HepG2 (cell line): ENCODE results near the gene JPT2. TPM values are rescaled to one million over a fixed set of nuclear protein-coding genes. Genes with fewer than 3 reads are reported as not detected.

Experiments
- ATAC-seq: fragments of 200-7000 bp; cut with Tn5 transposase; 3 replicates; pipeline ENCODE4 v1.9.1; 2020; ENCODE audit warnings: mild to moderate bottlenecking, moderate library complexity
- BruUV-seq: library from RNA; stranded (reverse); fragments of 400-500 nt; replicated peaks from 2 replicates; lab custom pipeline; 2021; lab: Mats Ljungman, UMichigan
- CTCF ChIA-PET: fragments of 300-600 bp; formaldehyde crosslinking; extraction: SDS; loops from one replicate; lab custom pipeline; 2021; ENCODE audit warnings: low total read pairs, inconsistent platforms, low intra/inter-chr PET ratio; lab: Yijun Ruan, JAX
- POLR2A ChIA-PET: fragments of 350-600 bp; sonication (Branson Sonifier 250); formaldehyde crosslinking; loops from one replicate; lab custom pipeline; 2020; ENCODE audit warnings: antibody characterized with exemption, inconsistent platforms; lab: Yijun Ruan, JAX
- DNase-seq: peaks from one replicate; pipeline ENCODE4 v3.0.0-alpha.2; 2015; ENCODE audit warnings: low spot score
- FAIRE-seq: peaks from 3 replicates; lab custom pipeline; 2011; peaks lifted over from hg19 to GRCh38; lab: Jason Lieb, UNC
- H2AFZ ChIP-seq: one replicate; pipeline ENCODE4 v1.6.1; 2011; ENCODE audit warnings: low read length, inconsistent platforms
- H3K27ac ChIP-seq: fragments of 300-600 bp; 3 replicates; pipeline ENCODE4 v1.8.0; 2011; ENCODE audit warnings: mixed run types, mild to moderate bottlenecking, mixed read lengths, low read length, inconsistent platforms; ENCODE audit not compliant: insufficient read depth; ENCODE audit errors: extremely low read length
- H3K27me3 ChIP-seq, 2 experiments: fragments of 200-600 bp in 1 of 2; 2 replicates in 1 of 2; 3 replicates in 1 of 2; pipeline versions ENCODE4 v1.6.0 to v1.8.0; 2011; ENCODE audit warnings: low read length in 2 of 2, mild to moderate bottlenecking in 2 of 2, moderate library complexity in 2 of 2, inconsistent platforms in 1 of 2; ENCODE audit not compliant: insufficient read depth in 2 of 2, control insufficient read depth in 1 of 2
- H3K36me3 ChIP-seq, 2 experiments: fragments of 200-600 bp in 1 of 2; replicated peaks in 1 of 2; 2 replicates in 1 of 2; 3 replicates in 1 of 2; pipeline versions ENCODE4 v1.5.1 to v1.8.0; 2011; ENCODE audit warnings: low read length in 2 of 2, inconsistent platforms in 1 of 2; ENCODE audit not compliant: insufficient read depth in 2 of 2, control insufficient read depth in 1 of 2
- H3K4me1 ChIP-seq: 2 replicates; pipeline ENCODE4 v1.5.1; 2012; ENCODE audit warnings: low read length, inconsistent platforms; ENCODE audit not compliant: insufficient read depth
- H3K4me2 ChIP-seq: 2 replicates; pipeline ENCODE4 v1.6.0; 2011; ENCODE audit warnings: low read depth, low read length, inconsistent platforms
- H3K4me3 ChIP-seq, 3 experiments: fragments of 200-600 bp in 1 of 3; sonication (generic), shearing (Covaris generic) in 1 of 3; replicated peaks in 1 of 3; 2 replicates each; pipeline ENCODE4 v1.5.1; 2011 to 2016; ENCODE audit warnings: low read length in 3 of 3, inconsistent platforms in 2 of 3, low read depth in 2 of 3, mild to moderate bottlenecking in 2 of 3, control low read depth in 1 of 3, mixed read lengths in 1 of 3; ENCODE audit not compliant: insufficient read depth in 1 of 3
- H3K79me2 ChIP-seq: one replicate; pipeline ENCODE4 v1.6.1; 2011; ENCODE audit warnings: low read length, inconsistent platforms; ENCODE audit not compliant: insufficient read depth
- H3K9ac ChIP-seq: 2 replicates; pipeline ENCODE4 v1.6.0; 2011; ENCODE audit warnings: mild to moderate bottlenecking, low read depth, low read length, inconsistent platforms; ENCODE audit not compliant: insufficient read depth
- H3K9me3 ChIP-seq: 2 replicates; pipeline ENCODE4 v1.5.1; 2012; ENCODE audit warnings: mild to moderate bottlenecking, low read length
- H4K20me1 ChIP-seq: 2 replicates; pipeline ENCODE4 v1.6.0; 2011; ENCODE audit warnings: inconsistent platforms, mild to moderate bottlenecking, low read length, moderate library complexity; ENCODE audit not compliant: insufficient read depth
- ATF7-NPFF ChIP-seq: sonication (generic); formaldehyde crosslinking; IDR thresholded peaks from 2 replicates; pipeline ENCODE4 v1.8.1; 2023; ENCODE audit warnings: mild to moderate bottlenecking, low read depth, missing genetic modification reagents, moderate library complexity
- CREB1 ChIP-seq, 2 experiments: fragments of 450-650 bp in 1 of 2; IDR thresholded peaks; 2 replicates each; pipeline ENCODE4 v1.6.1; 2016 to 2017; ENCODE audit warnings: control low read depth in 1 of 2, mild to moderate bottlenecking in 1 of 2, missing compliant biosample characterization in 1 of 2, missing genetic modification characterization in 1 of 2
- ESRRA ChIP-seq: sonication (generic); formaldehyde crosslinking; IDR thresholded peaks from 2 replicates; pipeline ENCODE4 v1.5.1; 2020; ENCODE audit warnings: mild to moderate bottlenecking, low read depth, missing genetic modification reagents
- ETS1 ChIP-seq: sonication (generic); formaldehyde crosslinking; IDR thresholded peaks from 2 replicates; pipeline ENCODE4 v1.4.0; 2020; ENCODE audit warnings: missing genetic modification reagents
- FOSL2 ChIP-seq: sonication (generic); formaldehyde crosslinking; IDR thresholded peaks from 2 replicates; pipeline ENCODE4 v1.4.0; 2020; ENCODE audit warnings: missing genetic modification reagents
- KLF9 ChIP-seq: IDR thresholded peaks from 2 replicates; pipeline ENCODE4 v1.6.1; 2016; ENCODE audit warnings: low read depth
- MIER3 ChIP-seq: IDR thresholded peaks from 2 replicates; pipeline ENCODE4 v1.6.1; 2016; ENCODE audit warnings: missing compliant biosample characterization, borderline replicate concordance
- MYNN ChIP-seq: sonication (generic); formaldehyde crosslinking; IDR thresholded peaks from 2 replicates; pipeline ENCODE4 v1.4.0; 2020; ENCODE audit warnings: mild to moderate bottlenecking, low read depth, missing genetic modification reagents
- RARA ChIP-seq: IDR thresholded peaks from 2 replicates; pipeline ENCODE4 v1.6.1; 2016; ENCODE audit warnings: missing genetic modification reagents, missing compliant biosample characterization
- RXRA ChIP-seq: sonication (generic); formaldehyde crosslinking; IDR thresholded peaks from 2 replicates; pipeline ENCODE4 v1.5.1; 2020; ENCODE audit warnings: missing genetic modification reagents
- SRF ChIP-seq: IDR thresholded peaks from 2 replicates; pipeline ENCODE4 v1.6.1; 2011; ENCODE audit warnings: mild to moderate bottlenecking, low read depth, low read length, moderate library complexity
- TCF7 ChIP-seq: sonication (generic); IDR thresholded peaks from 2 replicates; pipeline ENCODE4 v1.6.1; 2016; ENCODE audit warnings: antibody characterized with exemption, low read depth
- YEATS2 ChIP-seq: sonication (generic); formaldehyde crosslinking; IDR thresholded peaks from 2 replicates; pipeline ENCODE4 v1.4.0; 2020; ENCODE audit warnings: missing genetic modification reagents, borderline replicate concordance
- ZBTB7B ChIP-seq: sonication (generic); formaldehyde crosslinking; IDR thresholded peaks from 2 replicates; pipeline ENCODE4 v1.4.0; 2020; ENCODE audit warnings: missing genetic modification reagents
- ZNF138 ChIP-seq: sonication (generic); formaldehyde crosslinking; IDR thresholded peaks from 2 replicates; pipeline ENCODE4 v1.5.0; 2020; ENCODE audit warnings: mild to moderate bottlenecking, low read depth, missing genetic modification reagents
- ZNF18 ChIP-seq: sonication (generic); formaldehyde crosslinking; IDR thresholded peaks from 2 replicates; pipeline ENCODE4 v1.8.0; 2022; ENCODE audit warnings: mild to moderate bottlenecking, missing genetic modification reagents; ENCODE audit not compliant: insufficient replicate concordance
- ZNF460 ChIP-seq: sonication (generic); formaldehyde crosslinking; IDR thresholded peaks from 2 replicates; pipeline ENCODE4 v1.5.1; 2020; ENCODE audit warnings: missing genetic modification reagents, mild to moderate bottlenecking, borderline replicate concordance
- ZSCAN29 ChIP-seq: sonication (generic); formaldehyde crosslinking; conservative IDR thresholded peaks from 2 replicates; pipeline ENCODE4 v1.4.0; 2020; ENCODE audit warnings: mild to moderate bottlenecking, missing genetic modification reagents
- WGBS: methylation state at CpG from one replicate; pipeline ENCODE4 v1.1.6; 2017; ENCODE audit warnings: low lambda C conversion rate; 5-methylcytosine and 5-hydroxymethylcytosine counted together
- in situ Hi-C: cut with HindIII; loops from 2 replicates; pipeline ENCODE4 v1.10.0; 2017; ENCODE audit warnings: low pct_unique_long_range_greater_than_20kb; ENCODE audit not compliant: extremely low pct_ligation_motif_present
- intact Hi-C: fragments of 100-400 bp; cut with micrococcal nuclease; formaldehyde crosslinking; loops from one replicate; pipeline ENCODE4 v1.10.0; 2022; ENCODE audit not compliant: unreplicated experiment
- polyA plus RNA-seq, 8 experiments: library from polyadenylated mRNA; depleted of rRNA in 3 of 8; stranded (reverse) in 7 of 8; unstranded in 1 of 8; fragments of >200 nt; fragmentation: Illumina TruSeq in 4 of 8; extraction: Trizol in 4 of 8; gene quantifications; 2 replicates each; pipeline versions ENCODE4 v1.2.1 to v1.2.3, GENCODE V29; 2011 to 2016; ENCODE audit warnings: low read depth in 4 of 8, missing spikeins in 1 of 8, mixed read lengths in 1 of 8; ENCODE audit not compliant: insufficient read depth in 1 of 8
- total RNA-seq, 5 experiments: library from RNA; depleted of rRNA; stranded (reverse); fragments of >200 nt; fragmentation: Illumina TruSeq; extraction: Trizol; gene quantifications; 2 replicates each; pipeline ENCODE4 v1.2.3, GENCODE V29; 2016; ENCODE audit warnings: low read depth in 1 of 5
- TF ChIP-seq, protein P1 (sequence below): sonication (generic); formaldehyde crosslinking; conservative IDR thresholded peaks from 2 replicates; pipeline ENCODE4 v1.4.0; 2020; ENCODE audit warnings: mild to moderate bottlenecking, missing genetic modification reagents, moderate library complexity

The JPT2 gene
- total and polyA plus RNA-seq, 2 of the 13 experiments (the other 11 are each of a cell fraction or from before 2014, with no cell fraction given): 53.5 to 89.4 TPM

DNA sequence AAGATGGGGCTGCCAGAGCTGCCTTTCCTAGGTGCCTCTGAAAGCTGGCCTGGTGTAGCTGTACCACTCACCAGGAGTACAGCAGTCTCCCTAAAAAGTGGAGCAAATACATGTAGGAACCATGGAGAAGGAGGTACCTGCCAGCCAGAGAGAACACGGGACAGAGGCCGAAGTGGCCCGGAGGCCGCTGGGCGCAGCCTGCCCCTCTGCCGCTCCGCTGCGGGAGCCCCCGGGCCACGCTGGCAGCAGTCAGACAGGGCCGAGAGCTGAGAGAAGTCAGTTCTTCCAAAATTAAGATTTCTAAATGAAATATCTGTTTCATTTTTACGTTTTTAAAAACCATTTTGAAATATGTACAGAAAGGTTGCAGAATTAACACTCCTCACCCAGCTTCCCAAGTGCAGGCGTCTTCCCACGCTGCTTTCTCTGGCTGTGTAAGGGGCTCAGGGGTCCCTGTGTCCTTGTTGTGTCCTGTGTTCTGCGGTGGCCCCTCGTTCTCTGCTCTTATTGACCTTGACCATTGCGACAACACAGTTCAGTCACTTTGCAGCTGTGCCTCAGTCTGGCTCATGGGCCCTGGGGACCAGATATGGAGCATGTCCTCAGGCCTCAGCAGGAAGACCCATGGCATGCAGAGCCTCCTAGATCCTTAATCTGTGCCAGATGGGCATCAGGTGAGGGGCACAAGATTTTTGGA lies 32.9 kb downstream of the JPT2 start:
- Histone ChIP-seq H3K79me2 (peaks cover 81% of the 10 kb centered on the region), H4K20me1 (peaks cover 26% of the 10 kb centered on the region), H3K9ac (peak overlapping the region; percentile 25; the same call in 1 of the 2 replicates), H3K27me3 (no peaks in the 10 kb centered on the region; a peak in 1 of 5 replicates), H3K4me1 (peaks cover 46% of the 10 kb centered on the region), H3K27ac (peak overlapping the region; percentile 47), H3K9me3 (no peaks in the 10 kb centered on the region), H3K36me3 (peaks cover 0 to 13% of the 10 kb centered on the region in 2 experiments; a peak in 2 of 5 replicates), H3K4me3 (peak overlapping the region in 1 of 3 experiments; percentile 27; a peak in 1 of 6 replicates), H2AFZ (no peak overlapping the region), H3K4me2 (peak overlapping the region; percentile 55)
- intact Hi-C loops (no loop called here), in situ Hi-C loops (no loop called here)
- POLR2A ChIA-PET: interaction anchor here (1.2 kb wide), 1 partner anchor 9 kb away, joined by 4 read pairs; no protein-coding TSS in a partner anchor
- WGBS: 67% methylated on average over 17 of the region's 17 CpGs
- CTCF ChIA-PET: no interaction called here
- FAIRE-seq (no peak), ATAC-seq (peak; percentile 37; the same call in 1 of the 3 replicates), DNase-seq (peak; percentile 26)
- BruUV-seq: no TSS peak
- TF ChIP-seq ZNF18 (CRISPR knock-in tag) (no peak), CREB1 (IDR thresholded peaks at IDR 0.05) (no peak), CREB1 (CRISPR knock-in tag; IDR thresholded peaks at IDR 0.05) (no peak), ZNF138 (CRISPR knock-in tag) (no peak), TCF7 (no peak), MYNN (CRISPR knock-in tag) (no peak), ZSCAN29 (CRISPR knock-in tag) (no peak), SRF (no peak), KLF9 (CRISPR knock-in tag) (no peak), ATF7-NPFF (no peak), RXRA (CRISPR knock-in tag) (peak; percentile 23; the same call in 1 of the 2 replicates), FOSL2 (CRISPR knock-in tag) (peak; percentile 12; the same call in 1 of the 2 replicates), YEATS2 (no peak), ZNF460 (CRISPR knock-in tag) (no peak), ESRRA (CRISPR knock-in tag) (peak; percentile 95), ZBTB7B (CRISPR knock-in tag) (peak; percentile 89), RARA (CRISPR knock-in tag) (peak; percentile 61), ETS1 (CRISPR knock-in tag) (no peak), MIER3 (CRISPR knock-in tag) (no peak)
- TF ChIP-seq, protein P1, sequence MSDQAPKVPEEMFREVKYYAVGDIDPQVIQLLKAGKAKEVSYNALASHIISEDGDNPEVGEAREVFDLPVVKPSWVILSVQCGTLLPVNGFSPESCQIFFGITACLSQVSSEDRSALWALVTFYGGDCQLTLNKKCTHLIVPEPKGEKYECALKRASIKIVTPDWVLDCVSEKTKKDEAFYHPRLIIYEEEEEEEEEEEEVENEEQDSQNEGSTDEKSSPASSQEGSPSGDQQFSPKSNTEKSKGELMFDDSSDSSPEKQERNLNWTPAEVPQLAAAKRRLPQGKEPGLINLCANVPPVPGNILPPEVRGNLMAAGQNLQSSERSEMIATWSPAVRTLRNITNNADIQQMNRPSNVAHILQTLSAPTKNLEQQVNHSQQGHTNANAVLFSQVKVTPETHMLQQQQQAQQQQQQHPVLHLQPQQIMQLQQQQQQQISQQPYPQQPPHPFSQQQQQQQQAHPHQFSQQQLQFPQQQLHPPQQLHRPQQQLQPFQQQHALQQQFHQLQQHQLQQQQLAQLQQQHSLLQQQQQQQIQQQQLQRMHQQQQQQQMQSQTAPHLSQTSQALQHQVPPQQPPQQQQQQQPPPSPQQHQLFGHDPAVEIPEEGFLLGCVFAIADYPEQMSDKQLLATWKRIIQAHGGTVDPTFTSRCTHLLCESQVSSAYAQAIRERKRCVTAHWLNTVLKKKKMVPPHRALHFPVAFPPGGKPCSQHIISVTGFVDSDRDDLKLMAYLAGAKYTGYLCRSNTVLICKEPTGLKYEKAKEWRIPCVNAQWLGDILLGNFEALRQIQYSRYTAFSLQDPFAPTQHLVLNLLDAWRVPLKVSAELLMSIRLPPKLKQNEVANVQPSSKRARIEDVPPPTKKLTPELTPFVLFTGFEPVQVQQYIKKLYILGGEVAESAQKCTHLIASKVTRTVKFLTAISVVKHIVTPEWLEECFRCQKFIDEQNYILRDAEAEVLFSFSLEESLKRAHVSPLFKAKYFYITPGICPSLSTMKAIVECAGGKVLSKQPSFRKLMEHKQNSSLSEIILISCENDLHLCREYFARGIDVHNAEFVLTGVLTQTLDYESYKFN (CRISPR knock-in tag): peak; percentile 71
